WTC11 (cell line): Measurements from ENCODE around the gene VMAC.

Experiments used
- AFF4 ChIP-seq: sonication (generic); formaldehyde crosslinking; IDR thresholded peaks from 2 replicates; pipeline ENCODE4 v1.8.1; 2023; ENCODE audit warnings: mild to moderate bottlenecking, missing genetic modification reagents, borderline replicate concordance
- ATF3 ChIP-seq: sonication (generic); formaldehyde crosslinking; conservative IDR thresholded peaks from 2 replicates; pipeline ENCODE4 v1.8.1; 2022; ENCODE audit warnings: mild to moderate bottlenecking, missing genetic modification reagents
- CREB1 ChIP-seq: sonication (generic); formaldehyde crosslinking; IDR thresholded peaks from 2 replicates; pipeline ENCODE4 v1.8.0; 2023; ENCODE audit warnings: mild to moderate bottlenecking, missing genetic modification reagents
- CTCF ChIP-seq: fragments of 200-600 bp; IDR thresholded peaks from 2 replicates; pipeline ENCODE4 v1.8.0; 2022; ENCODE audit warnings: antibody characterized with exemption
- NFYB ChIP-seq: sonication (generic); formaldehyde crosslinking; conservative IDR thresholded peaks from 2 replicates; pipeline ENCODE4 v1.8.0; 2022; ENCODE audit warnings: low read depth, missing genetic modification reagents
- ZNF219 ChIP-seq: sonication (generic); formaldehyde crosslinking; IDR thresholded peaks from 2 replicates; pipeline ENCODE4 v1.8.0; 2023; ENCODE audit warnings: missing genetic modification reagents, mild to moderate bottlenecking, borderline replicate concordance

GRCh38 chr19:5940260-5941208, 35.9 kb downstream of the VMAC start:
- TF ChIP-seq CREB1 (CRISPR knock-in tag) (no peak), AFF4 (no peak), NFYB (no peak), ATF3 (CRISPR knock-in tag) (no peak), ZNF219 (no peak), CTCF (no peak)
